HepG2 (cell line): ENCODE data around the gene KCNQ5. TPM values are rescaled to one million over a fixed set of nuclear protein-coding genes. Genes with fewer than 3 reads are reported as not detected.

Source experiments
- ATAC-seq: fragments of 200-7000 bp; cut with Tn5 transposase; 3 replicates; pipeline ENCODE4 v1.9.1; 2020; ENCODE audit warnings: mild to moderate bottlenecking, moderate library complexity
- BruUV-seq: library from RNA; stranded (reverse); fragments of 400-500 nt; replicated peaks from 2 replicates; lab custom pipeline; 2021; lab: Mats Ljungman, UMichigan
- CTCF ChIA-PET: fragments of 300-600 bp; formaldehyde crosslinking; extraction: SDS; loops from one replicate; lab custom pipeline; 2021; ENCODE audit warnings: low total read pairs, inconsistent platforms, low intra/inter-chr PET ratio; lab: Yijun Ruan, JAX
- POLR2A ChIA-PET: fragments of 350-600 bp; sonication (Branson Sonifier 250); formaldehyde crosslinking; loops from one replicate; lab custom pipeline; 2020; ENCODE audit warnings: antibody characterized with exemption, inconsistent platforms; lab: Yijun Ruan, JAX
- DNase-seq: peaks from one replicate; pipeline ENCODE4 v3.0.0-alpha.2; 2015; ENCODE audit warnings: low spot score
- FAIRE-seq: peaks from 3 replicates; lab custom pipeline; 2011; peaks lifted over from hg19 to GRCh38; lab: Jason Lieb, UNC
- H2AFZ ChIP-seq: one replicate; pipeline ENCODE4 v1.6.1; 2011; ENCODE audit warnings: low read length, inconsistent platforms
- H3K27ac ChIP-seq: fragments of 300-600 bp; 3 replicates; pipeline ENCODE4 v1.8.0; 2011; ENCODE audit warnings: mixed run types, mild to moderate bottlenecking, mixed read lengths, low read length, inconsistent platforms; ENCODE audit not compliant: insufficient read depth; ENCODE audit errors: extremely low read length
- H3K27me3 ChIP-seq, 2 experiments: fragments of 200-600 bp in 1 of 2; 2 replicates in 1 of 2; 3 replicates in 1 of 2; pipeline versions ENCODE4 v1.6.0 to v1.8.0; 2011; ENCODE audit warnings: low read length in 2 of 2, mild to moderate bottlenecking in 2 of 2, moderate library complexity in 2 of 2, inconsistent platforms in 1 of 2; ENCODE audit not compliant: insufficient read depth in 2 of 2, control insufficient read depth in 1 of 2
- H3K36me3 ChIP-seq, 2 experiments: fragments of 200-600 bp in 1 of 2; replicated peaks in 1 of 2; 2 replicates in 1 of 2; 3 replicates in 1 of 2; pipeline versions ENCODE4 v1.5.1 to v1.8.0; 2011; ENCODE audit warnings: low read length in 2 of 2, inconsistent platforms in 1 of 2; ENCODE audit not compliant: insufficient read depth in 2 of 2, control insufficient read depth in 1 of 2
- H3K4me1 ChIP-seq: 2 replicates; pipeline ENCODE4 v1.5.1; 2012; ENCODE audit warnings: low read length, inconsistent platforms; ENCODE audit not compliant: insufficient read depth
- H3K4me2 ChIP-seq: 2 replicates; pipeline ENCODE4 v1.6.0; 2011; ENCODE audit warnings: low read depth, low read length, inconsistent platforms
- H3K4me3 ChIP-seq, 3 experiments: fragments of 200-600 bp in 1 of 3; sonication (generic), shearing (Covaris generic) in 1 of 3; replicated peaks in 1 of 3; 2 replicates each; pipeline ENCODE4 v1.5.1; 2011 to 2016; ENCODE audit warnings: low read length in 3 of 3, inconsistent platforms in 2 of 3, low read depth in 2 of 3, mild to moderate bottlenecking in 2 of 3, control low read depth in 1 of 3, mixed read lengths in 1 of 3; ENCODE audit not compliant: insufficient read depth in 1 of 3
- H3K79me2 ChIP-seq: one replicate; pipeline ENCODE4 v1.6.1; 2011; ENCODE audit warnings: low read length, inconsistent platforms; ENCODE audit not compliant: insufficient read depth
- H3K9ac ChIP-seq: 2 replicates; pipeline ENCODE4 v1.6.0; 2011; ENCODE audit warnings: mild to moderate bottlenecking, low read depth, low read length, inconsistent platforms; ENCODE audit not compliant: insufficient read depth
- H3K9me3 ChIP-seq: 2 replicates; pipeline ENCODE4 v1.5.1; 2012; ENCODE audit warnings: mild to moderate bottlenecking, low read length
- H4K20me1 ChIP-seq: 2 replicates; pipeline ENCODE4 v1.6.0; 2011; ENCODE audit warnings: inconsistent platforms, mild to moderate bottlenecking, low read length, moderate library complexity; ENCODE audit not compliant: insufficient read depth
- CAMTA2 ChIP-seq: sonication (generic); formaldehyde crosslinking; IDR thresholded peaks from 2 replicates; pipeline ENCODE4 v1.4.0; 2020; ENCODE audit warnings: mild to moderate bottlenecking, missing genetic modification reagents, borderline replicate concordance
- CCDC6 ChIP-seq: sonication (generic); formaldehyde crosslinking; IDR thresholded peaks from 2 replicates; pipeline ENCODE4 v1.8.1; 2022; ENCODE audit warnings: mild to moderate bottlenecking, missing genetic modification reagents, moderate library complexity
- HINFP ChIP-seq: sonication (generic); formaldehyde crosslinking; IDR thresholded peaks from 2 replicates; pipeline ENCODE4 v1.4.0; 2020; ENCODE audit warnings: low read depth, mild to moderate bottlenecking, missing genetic modification reagents
- NCOA2 ChIP-seq: sonication (generic); formaldehyde crosslinking; IDR thresholded peaks from 2 replicates; pipeline ENCODE4 v1.8.0; 2022; ENCODE audit warnings: inconsistent platforms
- NFE2 ChIP-seq: sonication (generic); formaldehyde crosslinking; IDR thresholded peaks from 2 replicates; pipeline ENCODE4 v1.4.0; 2020; ENCODE audit warnings: missing genetic modification reagents
- NR3C1 ChIP-seq: sonication (generic); formaldehyde crosslinking; IDR thresholded peaks from 2 replicates; pipeline ENCODE4 v1.4.0; 2020; ENCODE audit warnings: missing genetic modification reagents
- POLR2AphosphoS2 ChIP-seq: IDR thresholded peaks from 2 replicates; pipeline ENCODE4 v1.6.1; 2011; ENCODE audit warnings: low read depth, low read length, improper control_type of control experiment
- SP4 ChIP-seq: sonication (generic); formaldehyde crosslinking; IDR thresholded peaks from 2 replicates; pipeline ENCODE4 v1.8.1; 2023; ENCODE audit warnings: mild to moderate bottlenecking, missing genetic modification reagents
- THYN1 ChIP-seq: sonication (generic); formaldehyde crosslinking; IDR thresholded peaks from 2 replicates; pipeline ENCODE4 v1.8.1; 2023; ENCODE audit warnings: low read depth, mild to moderate bottlenecking, moderate library complexity, missing genetic modification reagents, borderline replicate concordance
- ZNF207 ChIP-seq: fragments of 450-650 bp; IDR thresholded peaks from 2 replicates; pipeline ENCODE4 v1.6.1; 2016; ENCODE audit warnings: antibody characterized with exemption, borderline replicate concordance
- ZNF260 ChIP-seq: sonication (generic); formaldehyde crosslinking; IDR thresholded peaks from 2 replicates; pipeline ENCODE4 v1.4.0; 2020; ENCODE audit warnings: missing genetic modification reagents, low read depth, mild to moderate bottlenecking, borderline replicate concordance
- ZNF496 ChIP-seq: sonication (generic); formaldehyde crosslinking; IDR thresholded peaks from 2 replicates; pipeline ENCODE4 v1.8.1; 2023; ENCODE audit warnings: mild to moderate bottlenecking, moderate library complexity, missing genetic modification reagents; ENCODE audit not compliant: insufficient replicate concordance
- ZNF580 ChIP-seq: IDR thresholded peaks from 2 replicates; pipeline ENCODE4 v1.6.1; 2016; ENCODE audit warnings: low read depth, borderline replicate concordance
- ZNF780A ChIP-seq: sonication (generic); formaldehyde crosslinking; IDR thresholded peaks from 2 replicates; pipeline ENCODE4 v1.8.0; 2022; ENCODE audit warnings: mild to moderate bottlenecking, missing genetic modification reagents, moderate library complexity
- ZNF800 ChIP-seq: sonication (generic); formaldehyde crosslinking; IDR thresholded peaks from 2 replicates; pipeline ENCODE4 v1.4.0; 2020; ENCODE audit warnings: missing genetic modification reagents
- ZUFSP ChIP-seq: sonication (generic); formaldehyde crosslinking; IDR thresholded peaks from 2 replicates; pipeline ENCODE4 v1.9.0; 2021; ENCODE audit warnings: missing genetic modification reagents, mild to moderate bottlenecking, borderline replicate concordance
- WGBS: methylation state at CpG from one replicate; pipeline ENCODE4 v1.1.6; 2017; ENCODE audit warnings: low lambda C conversion rate; 5-methylcytosine and 5-hydroxymethylcytosine counted together
- in situ Hi-C: cut with HindIII; loops from 2 replicates; pipeline ENCODE4 v1.10.0; 2017; ENCODE audit warnings: low pct_unique_long_range_greater_than_20kb; ENCODE audit not compliant: extremely low pct_ligation_motif_present
- intact Hi-C: fragments of 100-400 bp; cut with micrococcal nuclease; formaldehyde crosslinking; loops from one replicate; pipeline ENCODE4 v1.10.0; 2022; ENCODE audit not compliant: unreplicated experiment
- polyA plus RNA-seq, 8 experiments: library from polyadenylated mRNA; depleted of rRNA in 3 of 8; stranded (reverse) in 7 of 8; unstranded in 1 of 8; fragments of >200 nt; fragmentation: Illumina TruSeq in 4 of 8; extraction: Trizol in 4 of 8; gene quantifications; 2 replicates each; pipeline versions ENCODE4 v1.2.1 to v1.2.3, GENCODE V29; 2011 to 2016; ENCODE audit warnings: low read depth in 4 of 8, missing spikeins in 1 of 8, mixed read lengths in 1 of 8; ENCODE audit not compliant: insufficient read depth in 1 of 8
- total RNA-seq, 5 experiments: library from RNA; depleted of rRNA; stranded (reverse); fragments of >200 nt; fragmentation: Illumina TruSeq; extraction: Trizol; gene quantifications; 2 replicates each; pipeline ENCODE4 v1.2.3, GENCODE V29; 2016; ENCODE audit warnings: low read depth in 1 of 5
- TF ChIP-seq, protein P1 (sequence below): sonication (generic); formaldehyde crosslinking; IDR thresholded peaks from 2 replicates; pipeline ENCODE4 v1.8.1; 2023; ENCODE audit warnings: mild to moderate bottlenecking, missing genetic modification reagents, borderline replicate concordance

KCNQ5 gene
- total and polyA plus RNA-seq, 2 of the 13 experiments (the other 11 are each of a cell fraction or from before 2014, with no cell fraction given), result 0.04 TPM; not detected in 1

DNA sequence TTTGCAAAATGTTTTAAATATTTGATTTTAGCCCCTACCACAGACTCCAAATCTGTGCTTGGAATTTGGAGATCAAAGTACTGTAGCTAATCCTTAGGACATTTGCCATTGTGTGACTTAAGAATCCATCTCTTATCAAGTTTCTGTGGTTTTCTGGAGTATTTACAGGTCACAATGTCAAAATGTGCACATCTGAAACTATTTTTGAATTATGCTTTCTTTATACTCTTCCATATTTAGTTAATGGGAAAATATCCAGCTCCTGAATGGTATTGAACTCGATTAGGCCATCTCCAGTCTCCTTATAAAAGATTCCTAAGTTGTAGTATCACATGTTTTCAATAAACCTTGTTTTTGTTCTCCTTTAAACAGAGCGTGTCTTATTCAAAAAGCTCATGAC is 441.0 kb downstream of the KCNQ5 start:
- POLR2A ChIA-PET, result no interaction called here

More for the DNA sequence above, 441.0 kb downstream of the KCNQ5 start:
- no TSS peak for BruUV-seq
- FAIRE-seq (no peak), DNase-seq (no peak), ATAC-seq (no peak)
- Histone ChIP-seq H3K9ac (no peak overlapping the region), H3K9me3 (no peaks in the 10 kb centered on the region), H3K79me2 (no peaks in the 10 kb centered on the region), H3K4me3 (no peak overlapping the region), H4K20me1 (no peaks in the 10 kb centered on the region), H3K4me1 (no peaks in the 10 kb centered on the region), H3K27ac (no peak overlapping the region), H3K4me2 (no peak overlapping the region), H3K27me3 (no peaks in the 10 kb centered on the region), H3K36me3 (no peaks in the 10 kb centered on the region), H2AFZ (no peak overlapping the region)
- 2% methylated on average over 2 of the region's 2 CpGs for WGBS
- intact Hi-C loops (no loop called here), in situ Hi-C loops (no loop called here)
- TF ChIP-seq NR3C1 (no peak), NFE2 (CRISPR knock-in tag) (no peak), ZNF496 (no peak), THYN1 (CRISPR knock-in tag) (no peak), CAMTA2 (CRISPR knock-in tag) (no peak), HINFP (CRISPR knock-in tag) (no peak), ZUFSP (CRISPR knock-in tag) (no peak), NCOA2 (CRISPR knock-in tag) (no peak), ZNF207 (no peak), ZNF260 (CRISPR knock-in tag) (no peak), ZNF800 (CRISPR knock-in tag) (no peak), CCDC6 (CRISPR knock-in tag) (no peak), POLR2AphosphoS2 (no peak), ZNF780A (no peak), SP4 (CRISPR knock-in tag) (no peak), ZNF580 (CRISPR knock-in tag) (no peak)
- TF ChIP-seq, protein P1, sequence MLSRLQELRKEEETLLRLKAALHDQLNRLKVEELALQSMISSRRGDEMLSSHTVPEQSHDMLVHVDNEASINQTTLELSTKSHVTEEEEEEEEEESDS, result no peak
- CTCF ChIA-PET, result no interaction called here
